ENCODE measurements around the gene ROR2. TPM values are rescaled to one million over a fixed set of nuclear protein-coding genes. Genes with fewer than 3 reads are reported as not detected.

Gene ROR2
- total and polyA plus RNA-seq, 2 of the 13 experiments (the other 11 are each of a cell fraction or from before 2014, with no cell fraction given): not detected

DNA sequence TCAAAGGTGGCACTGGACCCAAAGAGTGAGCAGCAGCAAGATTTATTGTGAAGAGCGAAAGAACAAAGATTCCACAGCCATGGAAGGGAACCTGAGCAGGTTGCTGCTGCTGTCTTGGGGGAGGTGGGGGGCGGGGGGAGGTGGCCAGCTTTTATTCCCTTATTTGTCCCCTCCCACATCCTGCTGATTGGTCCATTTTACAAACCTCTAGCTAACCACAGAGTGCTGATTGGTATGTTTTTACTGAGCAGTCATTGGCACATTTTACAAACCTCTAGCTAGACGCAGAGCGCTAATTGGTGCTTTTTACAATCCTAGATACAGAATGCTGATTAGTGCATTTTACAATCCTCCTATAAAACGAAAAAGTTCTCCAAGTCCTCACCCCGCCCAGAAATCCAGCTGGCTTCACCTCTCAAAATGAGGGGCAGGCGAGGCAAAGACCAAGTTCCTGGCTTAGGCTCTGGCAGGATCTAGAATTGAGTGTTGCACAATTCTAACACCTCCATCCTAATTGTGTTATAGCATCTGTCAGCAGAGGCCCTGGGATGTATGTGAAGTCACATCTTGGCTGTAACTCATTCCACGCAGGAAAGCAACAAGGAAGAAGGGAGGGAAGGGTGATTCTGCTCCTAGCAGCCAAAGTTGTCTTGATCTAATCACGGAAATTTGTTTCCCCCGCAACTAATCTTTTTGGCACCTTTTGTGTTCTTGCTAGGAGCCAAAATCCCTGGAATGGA is 34.3 kb downstream of the ROR2 start (continued):
- TF ChIP-seq, protein P1, sequence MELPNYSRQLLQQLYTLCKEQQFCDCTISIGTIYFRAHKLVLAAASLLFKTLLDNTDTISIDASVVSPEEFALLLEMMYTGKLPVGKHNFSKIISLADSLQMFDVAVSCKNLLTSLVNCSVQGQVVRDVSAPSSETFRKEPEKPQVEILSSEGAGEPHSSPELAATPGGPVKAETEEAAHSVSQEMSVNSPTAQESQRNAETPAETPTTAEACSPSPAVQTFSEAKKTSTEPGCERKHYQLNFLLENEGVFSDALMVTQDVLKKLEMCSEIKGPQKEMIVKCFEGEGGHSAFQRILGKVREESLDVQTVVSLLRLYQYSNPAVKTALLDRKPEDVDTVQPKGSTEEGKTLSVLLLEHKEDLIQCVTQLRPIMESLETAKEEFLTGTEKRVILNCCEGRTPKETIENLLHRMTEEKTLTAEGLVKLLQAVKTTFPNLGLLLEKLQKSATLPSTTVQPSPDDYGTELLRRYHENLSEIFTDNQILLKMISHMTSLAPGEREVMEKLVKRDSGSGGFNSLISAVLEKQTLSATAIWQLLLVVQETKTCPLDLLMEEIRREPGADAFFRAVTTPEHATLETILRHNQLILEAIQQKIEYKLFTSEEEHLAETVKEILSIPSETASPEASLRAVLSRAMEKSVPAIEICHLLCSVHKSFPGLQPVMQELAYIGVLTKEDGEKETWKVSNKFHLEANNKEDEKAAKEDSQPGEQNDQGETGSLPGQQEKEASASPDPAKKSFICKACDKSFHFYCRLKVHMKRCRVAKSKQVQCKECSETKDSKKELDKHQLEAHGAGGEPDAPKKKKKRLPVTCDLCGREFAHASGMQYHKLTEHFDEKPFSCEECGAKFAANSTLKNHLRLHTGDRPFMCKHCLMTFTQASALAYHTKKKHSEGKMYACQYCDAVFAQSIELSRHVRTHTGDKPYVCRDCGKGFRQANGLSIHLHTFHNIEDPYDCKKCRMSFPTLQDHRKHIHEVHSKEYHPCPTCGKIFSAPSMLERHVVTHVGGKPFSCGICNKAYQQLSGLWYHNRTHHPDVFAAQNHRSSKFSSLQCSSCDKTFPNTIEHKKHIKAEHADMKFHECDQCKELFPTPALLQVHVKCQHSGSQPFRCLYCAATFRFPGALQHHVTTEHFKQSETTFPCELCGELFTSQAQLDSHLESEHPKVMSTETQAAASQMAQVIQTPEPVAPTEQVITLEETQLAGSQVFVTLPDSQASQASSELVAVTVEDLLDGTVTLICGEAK (IDR thresholded peaks at IDR 0.05): no peak
- TF ChIP-seq, protein P1 (CRISPR knock-in tag; IDR thresholded peaks at IDR 0.05): no peak
- TF ChIP-seq, protein P2, sequence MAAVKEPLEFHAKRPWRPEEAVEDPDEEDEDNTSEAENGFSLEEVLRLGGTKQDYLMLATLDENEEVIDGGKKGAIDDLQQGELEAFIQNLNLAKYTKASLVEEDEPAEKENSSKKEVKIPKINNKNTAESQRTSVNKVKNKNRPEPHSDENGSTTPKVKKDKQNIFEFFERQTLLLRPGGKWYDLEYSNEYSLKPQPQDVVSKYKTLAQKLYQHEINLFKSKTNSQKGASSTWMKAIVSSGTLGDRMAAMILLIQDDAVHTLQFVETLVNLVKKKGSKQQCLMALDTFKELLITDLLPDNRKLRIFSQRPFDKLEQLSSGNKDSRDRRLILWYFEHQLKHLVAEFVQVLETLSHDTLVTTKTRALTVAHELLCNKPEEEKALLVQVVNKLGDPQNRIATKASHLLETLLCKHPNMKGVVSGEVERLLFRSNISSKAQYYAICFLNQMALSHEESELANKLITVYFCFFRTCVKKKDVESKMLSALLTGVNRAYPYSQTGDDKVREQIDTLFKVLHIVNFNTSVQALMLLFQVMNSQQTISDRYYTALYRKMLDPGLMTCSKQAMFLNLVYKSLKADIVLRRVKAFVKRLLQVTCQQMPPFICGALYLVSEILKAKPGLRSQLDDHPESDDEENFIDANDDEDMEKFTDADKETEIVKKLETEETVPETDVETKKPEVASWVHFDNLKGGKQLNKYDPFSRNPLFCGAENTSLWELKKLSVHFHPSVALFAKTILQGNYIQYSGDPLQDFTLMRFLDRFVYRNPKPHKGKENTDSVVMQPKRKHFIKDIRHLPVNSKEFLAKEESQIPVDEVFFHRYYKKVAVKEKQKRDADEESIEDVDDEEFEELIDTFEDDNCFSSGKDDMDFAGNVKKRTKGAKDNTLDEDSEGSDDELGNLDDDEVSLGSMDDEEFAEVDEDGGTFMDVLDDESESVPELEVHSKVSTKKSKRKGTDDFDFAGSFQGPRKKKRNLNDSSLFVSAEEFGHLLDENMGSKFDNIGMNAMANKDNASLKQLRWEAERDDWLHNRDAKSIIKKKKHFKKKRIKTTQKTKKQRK (IDR thresholded peaks at IDR 0.05; ENCODE audit: low read length): no peak
- TF ChIP-seq FOXJ3 (CRISPR knock-in tag; IDR thresholded peaks at IDR 0.05; ENCODE audit: borderline replicate concordance): no peak
- TF ChIP-seq TCF7 (IDR thresholded peaks at IDR 0.05; ENCODE audit: low read depth): no peak
- no peak for TF ChIP-seq MAF1 (CRISPR knock-in tag; IDR thresholded peaks at IDR 0.05; ENCODE audit: borderline replicate concordance)
- TF ChIP-seq, protein P3, sequence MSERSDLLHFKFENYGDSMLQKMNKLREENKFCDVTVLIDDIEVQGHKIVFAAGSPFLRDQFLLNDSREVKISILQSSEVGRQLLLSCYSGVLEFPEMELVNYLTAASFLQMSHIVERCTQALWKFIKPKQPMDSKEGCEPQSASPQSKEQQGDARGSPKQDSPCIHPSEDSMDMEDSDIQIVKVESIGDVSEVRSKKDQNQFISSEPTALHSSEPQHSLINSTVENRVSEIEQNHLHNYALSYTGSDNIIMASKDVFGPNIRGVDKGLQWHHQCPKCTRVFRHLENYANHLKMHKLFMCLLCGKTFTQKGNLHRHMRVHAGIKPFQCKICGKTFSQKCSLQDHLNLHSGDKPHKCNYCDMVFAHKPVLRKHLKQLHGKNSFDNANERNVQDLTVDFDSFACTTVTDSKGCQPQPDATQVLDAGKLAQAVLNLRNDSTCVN (CRISPR knock-in tag; IDR thresholded peaks at IDR 0.05; ENCODE audit: borderline replicate concordance): no peak
- no peak for TF ChIP-seq ZNF44 (CRISPR knock-in tag; IDR thresholded peaks at IDR 0.05)
- TF ChIP-seq RFX5 (IDR thresholded peaks at IDR 0.05; ENCODE audit: low read depth, low read length): no peak
- no peak for TF ChIP-seq MXD4 (CRISPR knock-in tag; IDR thresholded peaks at IDR 0.05)
